MM.1S (cell line): ENCODE data around the gene ERFL.

Source experiments
- DNase-seq: peaks from one replicate; pipeline ENCODE4 v3.0.0-alpha.2; 2015
- H2AFZ ChIP-seq: fragments of 300-600 bp; sonication (generic); 2 replicates; pipeline ENCODE4 v1.6.0; 2016; ENCODE audit warnings: antibody characterized with exemption, low read length
- H3F3A ChIP-seq: fragments of 300-600 bp; sonication (generic); 2 replicates; pipeline ENCODE4 v1.6.1; 2016; ENCODE audit warnings: mild to moderate bottlenecking, antibody characterized with exemption, low read length, moderate library complexity, mixed read lengths; ENCODE audit not compliant: insufficient read depth
- H3K27ac ChIP-seq: fragments of 300-600 bp; sonication (generic); 2 replicates; pipeline ENCODE4 v1.5.1; 2016; ENCODE audit warnings: mild to moderate bottlenecking, low read length
- H3K27me3 ChIP-seq: fragments of 300-600 bp; sonication (generic); replicated peaks from 2 replicates; pipeline ENCODE4 v1.6.0; 2016; ENCODE audit warnings: low read length; ENCODE audit not compliant: insufficient read depth
- H3K36me3 ChIP-seq: fragments of 300-600 bp; sonication (generic); replicated peaks from 2 replicates; pipeline ENCODE4 v1.6.1; 2016; ENCODE audit warnings: mild to moderate bottlenecking, low read length, mixed read lengths; ENCODE audit not compliant: insufficient read depth
- H3K4me1 ChIP-seq: fragments of 300-600 bp; sonication (generic); 2 replicates; pipeline ENCODE4 v1.6.1; 2016; ENCODE audit warnings: low read length, mixed read lengths
- H3K4me2 ChIP-seq: fragments of 300-600 bp; sonication (generic); 2 replicates; pipeline ENCODE4 v1.6.0; 2016; ENCODE audit warnings: low read depth, low read length
- H3K4me3 ChIP-seq: fragments of 300-600 bp; sonication (generic); 2 replicates; pipeline ENCODE4 v1.5.1; 2016; ENCODE audit warnings: low read length, mixed read lengths
- H3K79me2 ChIP-seq: fragments of 300-600 bp; sonication (generic); 2 replicates; pipeline ENCODE4 v1.6.1; 2016; ENCODE audit warnings: mixed run types, low read length, mixed read lengths
- H3K9ac ChIP-seq: fragments of 300-600 bp; sonication (generic); 2 replicates; pipeline ENCODE4 v1.6.1; 2016; ENCODE audit warnings: low read length, mixed read lengths
- H3K9me2 ChIP-seq: fragments of 300-600 bp; sonication (generic); replicated peaks from 2 replicates; pipeline ENCODE4 v1.6.1; 2016; ENCODE audit warnings: mild to moderate bottlenecking, low read length, mixed read lengths; ENCODE audit not compliant: insufficient read depth
- H3K9me3 ChIP-seq: fragments of 300-600 bp; sonication (generic); replicated peaks from 2 replicates; pipeline ENCODE4 v1.6.1; 2016; ENCODE audit warnings: mild to moderate bottlenecking, low read length, mixed read lengths; ENCODE audit not compliant: insufficient read depth
- H4K20me1 ChIP-seq: fragments of 300-600 bp; sonication (generic); 2 replicates; pipeline ENCODE4 v1.6.1; 2016; ENCODE audit warnings: mild to moderate bottlenecking, low read length, moderate library complexity, mixed read lengths; ENCODE audit not compliant: insufficient read depth
- CTCF ChIP-seq: fragments of 300-600 bp; sonication (generic); IDR thresholded peaks from 2 replicates; pipeline ENCODE4 v1.5.1; 2016; ENCODE audit warnings: antibody characterized with exemption, low read length, mixed read lengths
- EZH2 ChIP-seq: fragments of 300-600 bp; sonication (generic); optimal IDR thresholded peaks from 2 replicates; pipeline ENCODE3; 2017; ENCODE audit warnings: low read depth, mild to moderate bottlenecking, antibody characterized with exemption, low read length, mixed read lengths
- EZH2phosphoT487 ChIP-seq: fragments of 300-600 bp; sonication (generic); IDR thresholded peaks from 2 replicates; pipeline ENCODE4 v1.6.1; 2018; ENCODE audit warnings: antibody characterized with exemption, low read length

ERFL gene

DNA sequence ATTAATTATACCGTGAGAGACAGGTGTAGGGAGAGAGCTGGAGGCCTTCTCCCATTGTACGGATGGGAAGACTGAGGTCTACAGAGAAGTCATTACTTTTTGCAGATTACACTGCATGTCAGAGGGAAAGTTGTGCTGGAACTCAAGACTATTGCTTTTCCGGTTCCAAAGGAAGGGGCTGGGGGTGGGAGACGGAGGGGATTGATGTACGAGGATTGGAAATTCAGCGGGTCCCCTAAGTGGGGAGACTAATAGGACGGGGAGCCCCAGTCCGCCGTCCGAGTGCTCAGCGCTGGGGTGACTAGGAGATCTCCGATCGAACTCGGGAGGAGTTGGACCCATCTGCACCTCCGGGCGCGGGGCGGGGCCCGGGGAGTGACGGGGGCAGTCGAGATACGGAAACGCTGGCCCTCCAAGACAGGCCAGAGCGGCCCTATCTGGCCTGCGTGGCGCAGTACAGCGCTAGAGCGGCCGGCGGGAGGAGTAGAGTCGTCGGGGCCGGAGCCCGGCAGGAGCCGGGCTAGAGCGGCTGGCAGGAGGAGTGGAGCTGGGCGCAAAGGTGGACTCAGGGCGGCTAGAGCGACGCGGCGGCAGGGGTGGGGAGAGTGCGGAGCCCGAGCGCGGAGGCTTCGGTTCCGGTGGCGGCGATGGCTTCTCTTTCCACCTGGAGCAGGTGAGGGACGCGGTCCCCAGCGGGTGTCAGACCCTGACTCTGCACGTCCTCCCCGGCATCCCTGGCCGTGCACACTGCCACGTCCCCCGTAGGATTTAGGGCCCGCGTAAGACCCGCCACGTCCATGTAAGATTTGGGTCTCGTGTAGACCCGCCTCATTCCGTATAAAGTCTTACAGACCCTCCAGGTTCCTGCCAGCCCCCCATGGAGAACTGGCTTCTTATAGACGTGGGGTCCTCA is 44.2 kb downstream of the ERFL start:
- Histone ChIP-seq H3K4me3 (peak overlapping the region; percentile 90), H3K9me3 (no peaks in the 10 kb centered on the region), H2AFZ (peak overlapping the region; percentile 74), H3K27ac (peak overlapping the region; percentile 50; the same call in 1 of the 2 replicates), H4K20me1 (no peaks in the 10 kb centered on the region), H3K4me1 (peaks cover 17% of the 10 kb centered on the region), H3K9ac (peak overlapping the region; percentile 85), H3K4me2 (peak overlapping the region; percentile 85), H3K9me2 (no peaks in the 10 kb centered on the region), H3F3A (peaks cover 14% of the 10 kb centered on the region), H3K27me3 (no peaks in the 10 kb centered on the region), H3K79me2 (peaks cover 43% of the 10 kb centered on the region), H3K36me3 (no peaks in the 10 kb centered on the region)
- TF ChIP-seq CTCF (no peak), EZH2 (no peak), EZH2phosphoT487 (no peak)
- DNase-seq: peak; percentile 98

- peaks cover 43% of the 10 kb centered on the region for H3K79me2 ChIP-seq
- peaks cover 14% of the 10 kb centered on the region for H3F3A ChIP-seq
- no peak for TF ChIP-seq EZH2
- TF ChIP-seq EZH2phosphoT487: no peak
- TF ChIP-seq CTCF: no peak
- no peaks in the 10 kb centered on the region for H3K9me3 ChIP-seq
- H3K4me2 ChIP-seq: peak overlapping the region; percentile 85
- H4K20me1 ChIP-seq: no peaks in the 10 kb centered on the region
- H3K36me3 ChIP-seq: no peaks in the 10 kb centered on the region
- H3K9me2 ChIP-seq: no peaks in the 10 kb centered on the region
- no peak for DNase-seq
- peak overlapping the region; percentile 50; the same call in 1 of the 2 replicates for H3K27ac ChIP-seq
- H3K9ac ChIP-seq: peak overlapping the region; percentile 85
- peaks cover 17% of the 10 kb centered on the region for H3K4me1 ChIP-seq
- peak overlapping the region; percentile 73 for H2AFZ ChIP-seq
- peak overlapping the region; percentile 90 for H3K4me3 ChIP-seq
- no peaks in the 10 kb centered on the region for H3K27me3 ChIP-seq
Measured at GRCh38 chr19:41883463-41883820, 44.8 kb downstream of the ERFL start.

DNA sequence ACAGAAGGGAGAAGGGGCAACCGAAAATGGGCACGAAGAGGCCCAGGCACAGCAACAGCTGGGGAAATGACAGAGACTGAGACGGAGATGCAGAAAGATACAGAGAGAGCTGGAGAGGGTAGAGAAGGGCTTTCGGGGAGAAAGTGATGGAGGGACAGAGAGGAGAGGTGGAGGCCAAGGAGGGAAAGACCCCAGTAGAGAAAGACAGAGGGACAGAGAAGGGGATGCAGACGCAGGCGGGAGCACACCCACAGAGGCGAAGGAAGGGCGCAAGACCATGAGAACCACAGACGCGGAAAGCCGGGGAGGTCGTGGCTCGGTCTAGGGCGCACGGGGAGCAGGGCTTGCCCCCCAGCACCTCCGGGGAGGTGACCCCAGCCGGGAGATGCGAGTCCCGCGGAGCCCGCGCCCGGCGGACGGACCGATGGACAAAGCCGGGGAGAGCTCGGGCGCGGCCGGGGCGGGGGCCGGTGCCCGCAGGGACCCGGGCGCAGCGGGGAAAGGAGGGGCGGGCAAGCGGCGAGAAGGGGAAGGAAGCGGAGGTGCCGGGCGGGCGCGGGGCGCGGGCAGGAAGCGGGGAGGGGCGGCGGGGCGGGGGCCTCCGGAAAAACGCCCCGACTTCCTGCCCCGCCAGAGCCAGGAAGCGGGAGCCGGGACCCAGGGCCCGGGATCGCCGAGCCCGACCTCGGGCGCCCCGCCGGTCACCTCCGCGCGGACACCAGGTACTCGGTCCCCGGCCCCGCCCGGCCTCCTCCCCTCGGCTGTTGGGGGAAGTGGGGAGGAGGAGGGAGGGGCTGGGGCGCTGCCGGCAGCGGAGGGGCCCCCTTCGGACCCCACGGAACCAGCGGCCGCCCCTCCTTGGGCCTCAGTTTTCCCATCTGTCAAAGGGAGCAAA is 45.4 kb downstream of the ERFL start, which contains the start of gene ARHGEF1:
Gene ARHGEF1, plus strand, starts transcription at position 617 of the 895 bp plus-strand sequence. CDS start 4,899 bp downstream, outside the sequence.
- no peaks in the 10 kb centered on the region for H3K9me3 ChIP-seq
- DNase-seq: peak; percentile 46
- peaks cover 14% of the 10 kb centered on the region for H3F3A ChIP-seq
- peak within 1 kb of the TSS; percentile 90 for H3K4me3 ChIP-seq
- peak within 1 kb of the TSS; percentile 50; the same call in 1 of the 2 replicates for H3K27ac ChIP-seq
- peak within 1 kb of the TSS; percentile 85 for H3K9ac ChIP-seq
- H2AFZ ChIP-seq: peak within 1 kb of the TSS; percentile 89
- no peaks in the 10 kb centered on the region for H3K9me2 ChIP-seq
- no peaks in the 10 kb centered on the region for H4K20me1 ChIP-seq
- no peak for TF ChIP-seq CTCF
- no peak for TF ChIP-seq EZH2
- no peak for TF ChIP-seq EZH2phosphoT487
- H3K4me1 ChIP-seq: peaks cover 17% of the 10 kb centered on the region
- H3K4me2 ChIP-seq: peak within 1 kb of the TSS; percentile 85
- no peaks in the 10 kb centered on the region for H3K27me3 ChIP-seq
- peaks cover 40% of the 10 kb centered on the region for H3K79me2 ChIP-seq
- H3K36me3 ChIP-seq: no peaks in the 10 kb centered on the region
